HG03064 (cell line): ENCODE results near the gene KRTAP10-11.
"Not testable (repeated sequence)": the region's sequence is repeated elsewhere in the genome, so short reads cannot be mapped to it uniquely, and the experiment has no call there.

Experiments
- ATAC-seq: cut with Tn5 transposase; IDR thresholded peaks from one replicate; pipeline ENCODE4 v1.9.1; 2021; ENCODE audit warnings: low read depth; ENCODE audit not compliant: unreplicated experiment

KRTAP10-11 gene

DNA sequence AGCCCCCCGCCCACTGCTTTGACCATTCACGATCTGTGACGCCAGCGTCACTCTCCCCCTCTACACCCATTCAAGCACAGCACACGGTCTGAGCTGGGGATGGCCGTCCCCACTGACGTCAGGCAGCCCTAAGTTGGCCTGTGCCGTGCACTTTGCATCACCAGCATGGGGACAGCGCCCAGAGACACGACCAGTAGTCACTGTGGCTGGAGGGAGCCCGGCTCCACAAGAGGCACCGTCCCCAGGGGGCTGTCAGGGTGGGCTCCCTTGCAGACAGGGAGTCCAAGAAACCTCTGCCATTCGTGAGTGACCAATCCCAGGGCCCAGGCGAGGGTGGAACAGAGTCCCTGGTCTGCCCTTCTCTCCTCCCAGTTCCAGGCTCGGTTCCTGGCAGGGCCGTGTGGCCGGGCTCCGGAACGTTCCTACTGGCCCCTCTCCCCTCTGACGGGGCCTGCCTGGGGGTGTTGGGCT is 32.0 kb upstream of the KRTAP10-11 start:
- no peak for ATAC-seq

GRCh38 chr21:44614961-44615391 is 31.2 kb upstream of the KRTAP10-11 start:
- ATAC-seq = no peak

DNA sequence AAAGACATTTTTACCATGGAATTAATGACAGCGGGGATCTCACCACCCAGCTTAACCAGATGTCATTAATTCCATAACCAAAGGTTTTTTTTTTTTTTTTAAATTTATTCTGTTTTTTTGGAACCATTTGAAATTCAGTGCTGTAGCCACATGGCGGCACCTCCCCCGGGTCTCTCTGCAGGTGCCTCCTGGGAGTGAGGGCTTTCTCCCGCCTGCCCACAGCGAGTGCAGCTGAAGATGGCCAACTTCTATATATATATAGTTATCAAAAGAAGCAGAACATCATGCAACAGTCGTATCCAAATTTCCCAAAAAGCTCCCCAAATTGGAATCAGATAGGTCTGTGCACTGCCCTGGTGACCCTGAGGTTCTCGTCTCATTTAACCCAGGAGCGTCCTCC is 30.7 kb upstream of the KRTAP10-11 start:
- ATAC-seq = no peak

GRCh38 chr21:44615911-44616590 is 30.2 kb upstream of the KRTAP10-11 start:
- ATAC-seq = no peak

DNA sequence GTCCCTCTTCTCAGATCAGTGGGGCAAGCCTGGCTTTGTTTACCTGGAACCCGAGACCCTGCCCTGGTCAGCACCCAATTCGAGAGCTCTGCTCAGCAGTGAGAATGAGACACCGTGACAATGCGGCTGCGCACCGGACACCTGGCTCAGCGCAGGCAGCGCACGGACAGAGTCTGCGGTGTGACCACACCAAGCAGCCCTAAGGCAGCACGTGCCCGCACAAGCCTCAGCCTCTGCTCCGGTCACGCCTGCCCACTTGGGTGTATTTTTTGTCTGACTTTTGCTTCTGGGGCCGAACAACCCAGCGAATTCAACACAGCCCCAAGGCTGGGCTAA is 29.7 kb upstream of the KRTAP10-11 start:
- no peak for ATAC-seq

GRCh38 chr21:44617071-44617501 is 29.1 kb upstream of the KRTAP10-11 start:
- no peak for ATAC-seq

DNA sequence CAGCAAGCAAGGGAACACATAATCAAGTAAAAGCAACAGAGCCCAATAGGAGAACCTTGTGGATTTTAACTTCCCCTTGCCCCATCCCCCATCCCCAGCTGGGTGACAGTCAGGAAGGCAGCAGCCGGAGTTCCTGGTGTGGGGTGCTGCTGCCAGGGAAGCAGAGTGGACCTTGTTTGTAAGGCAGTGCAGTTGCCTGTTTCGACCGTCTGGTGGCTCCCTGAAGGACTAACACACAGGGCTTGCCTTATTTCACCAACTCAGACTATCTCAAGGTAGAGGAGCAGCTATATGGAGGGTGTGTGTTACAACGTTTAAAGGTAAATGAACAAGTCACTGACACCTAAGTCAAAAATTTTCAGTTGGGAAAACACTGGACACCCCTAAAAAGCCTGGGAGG is 27.7 kb upstream of the KRTAP10-11 start:
- ATAC-seq = no peak

DNA sequence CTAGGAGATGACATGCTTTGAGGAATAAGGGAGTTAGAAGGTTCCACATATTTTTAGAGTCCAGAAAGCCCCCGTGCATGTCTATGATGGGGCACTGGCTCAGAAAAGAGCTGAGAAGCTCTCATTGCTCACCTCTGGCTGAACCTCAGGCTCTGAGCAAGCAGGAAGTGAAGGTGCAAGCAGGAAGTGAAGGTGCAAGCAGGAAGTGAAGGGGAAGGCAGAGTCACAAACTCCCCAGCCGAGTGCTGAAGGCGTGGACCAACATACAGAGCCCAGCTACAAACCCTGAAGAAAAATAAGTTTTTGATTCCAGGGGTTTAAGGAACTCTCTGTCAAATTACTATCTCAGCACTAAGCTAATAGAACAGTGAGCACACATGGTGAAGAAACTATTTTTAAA is 27.3 kb upstream of the KRTAP10-11 start:
- ATAC-seq = no peak

- no peak for ATAC-seq
Observed at GRCh38 chr21:44619886-44620285, 26.3 kb upstream of the KRTAP10-11 start.

GRCh38 chr21:44623575-44623974 is 22.6 kb upstream of the KRTAP10-11 start:
- ATAC-seq = no peak

- ATAC-seq = no peak
Observed at GRCh38 chr21:44625756-44626155, 20.5 kb upstream of the KRTAP10-11 start.

DNA sequence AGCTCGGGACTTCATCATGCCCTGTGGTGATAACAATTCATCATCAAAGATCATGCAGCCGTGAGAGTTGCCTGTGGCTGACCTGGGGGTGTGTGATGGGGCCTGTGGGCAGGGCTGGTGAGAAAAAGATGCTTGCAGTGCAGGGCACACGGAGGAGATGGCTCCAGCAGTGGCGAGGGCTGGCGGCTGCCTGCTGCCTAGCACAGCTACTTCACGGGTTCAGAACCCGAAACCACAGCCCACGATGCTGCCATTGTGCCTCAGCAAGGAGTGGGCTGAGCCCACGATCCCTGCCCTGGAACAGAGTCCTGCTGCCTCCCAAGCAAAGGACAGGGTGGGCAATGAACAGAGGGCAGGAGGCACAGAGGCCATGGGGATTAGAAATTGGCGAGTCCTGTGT is 20.0 kb upstream of the KRTAP10-11 start:
- ATAC-seq = no peak

DNA sequence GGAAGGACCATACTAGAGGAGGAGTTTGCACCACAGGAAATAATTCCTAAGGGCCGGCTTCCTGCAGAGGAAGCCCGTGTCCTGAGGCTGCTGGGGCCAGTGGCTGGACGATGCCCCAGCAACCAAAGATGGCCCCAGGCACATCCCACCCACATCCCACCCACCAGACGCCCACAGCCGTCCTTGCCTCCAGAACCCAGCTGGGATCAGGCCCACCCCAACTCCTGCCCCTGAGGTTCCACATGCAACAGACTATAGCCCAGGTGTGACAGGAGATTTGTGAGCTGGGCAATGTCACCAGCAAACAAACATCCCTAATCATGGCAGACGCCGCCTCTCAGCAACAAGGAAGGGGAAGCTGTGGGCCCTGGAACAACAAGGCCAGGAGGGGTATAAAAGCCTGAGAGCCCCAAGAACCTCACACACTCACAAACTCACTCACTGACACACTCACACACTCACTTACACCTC is 19.5 kb upstream of the KRTAP10-11 start, which contains the start of gene KRTAP10-9:
TSS of gene KRTAP10-9 (plus strand) at position 421 of the 471 bp plus-strand sequence. CDS start 79 bp downstream, outside the sequence.
- no peak for ATAC-seq

GRCh38 chr21:44627181-44627822 is 18.9 kb upstream of the KRTAP10-11 start:
- not testable (repeated sequence) for ATAC-seq

DNA sequence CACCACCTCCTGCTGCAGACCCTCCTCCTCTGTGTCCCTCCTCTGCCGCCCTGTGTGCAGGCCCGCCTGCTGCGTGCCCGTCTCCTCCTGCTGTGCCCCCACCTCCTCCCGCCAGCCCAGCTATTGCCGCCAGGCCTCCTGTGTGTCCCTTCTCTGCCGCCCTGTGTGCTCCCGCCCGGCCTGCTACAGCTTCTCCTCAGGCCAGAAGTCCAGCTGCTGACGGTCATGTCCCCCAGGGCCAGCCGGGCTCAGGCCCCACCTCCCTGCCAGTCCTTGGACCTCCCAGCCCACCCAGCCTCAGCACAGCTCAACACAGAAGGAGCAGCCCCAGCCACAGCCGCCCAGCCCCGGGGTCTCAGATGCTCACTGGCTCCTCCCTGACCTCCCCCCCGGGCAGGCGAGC is 18.4 kb upstream of the KRTAP10-11 start:
- not testable (repeated sequence) for ATAC-seq

GRCh38 chr21:44628707-44629391 is 17.4 kb upstream of the KRTAP10-11 start:
- ATAC-seq = no peak

GRCh38 chr21:44630440-44630839 is 15.8 kb upstream of the KRTAP10-11 start:
- no peak for ATAC-seq

GRCh38 chr21:44632067-44632466 is 14.1 kb upstream of the KRTAP10-11 start:
- no peak for ATAC-seq

GRCh38 chr21:44636209-44637017 is 9.8 kb upstream of the KRTAP10-11 start:
- no peak for ATAC-seq

GRCh38 chr21:44637018-44637850 is 9.0 kb upstream of the KRTAP10-11 start, which contains the start of gene KRTAP10-10:
KRTAP10-10 (plus strand) TSS chr21:44637356; CDS start chr21:44637418, 62 bp downstream.
- ATAC-seq = no peak
